Activated gamma-delta T cell treated with Interleukin-2 at 50 U/mL for 16 hours (primary cell): ENCODE measurements around the gene ACOT7.

Source experiments
- DNase-seq: peaks from one replicate; pipeline ENCODE4 v3.0.0-alpha.2; 2020

ACOT7 gene

GRCh38 chr1:6218375-6219164 lies 175.0 kb downstream of the ACOT7 start:
- no peak for DNase-seq
